ENCODE measurements around the gene PHYKPL.

PHYKPL gene

DNA sequence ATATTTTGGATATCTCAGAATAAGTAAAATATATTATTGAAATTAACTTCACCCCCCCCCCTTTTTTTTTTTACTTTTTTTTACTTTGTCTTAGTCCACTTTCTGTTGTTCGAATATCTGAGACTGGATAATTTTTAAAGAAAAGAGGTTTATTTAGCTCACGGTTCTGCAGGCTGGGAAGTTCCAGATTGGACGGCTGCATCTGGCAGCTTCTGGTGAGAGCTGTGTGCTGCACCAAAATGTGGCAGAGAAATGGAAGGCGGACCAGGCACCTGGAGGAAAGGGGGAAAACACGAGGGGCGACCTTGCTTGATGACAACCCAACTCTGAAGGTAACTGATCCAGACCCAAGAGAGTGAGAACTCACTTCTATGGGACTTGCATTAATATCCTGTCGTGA is 39.8 kb downstream of the PHYKPL start:
- peaks cover 21 to 23% of the 10 kb centered on the region in 2 experiments for H3K27me3 ChIP-seq (ENCODE audit: control insufficient read depth in 1 of 2, insufficient read depth in 1 of 2, low read length in 2 of 2)
- no peak overlapping the region for H2BK12ac ChIP-seq (ENCODE audit: low read length in 2 of 2)
- no peaks in the 10 kb centered on the region for H3K79me1 ChIP-seq (replicated peaks; ENCODE audit: low read length, poor library complexity, severe bottlenecking)
- H2BK15ac ChIP-seq (ENCODE audit: low read depth, poor library complexity, severe bottlenecking), result no peak overlapping the region
- H3K14ac ChIP-seq (ENCODE audit: low read length in 2 of 2), result no peak overlapping the region
- H3K23ac ChIP-seq (ENCODE audit: low read length in 2 of 2), result no peak overlapping the region
- no peaks in the 10 kb centered on the region for H3K9me3 ChIP-seq (ENCODE audit: control insufficient read depth, low read length)
- no peak for DNase-seq
- H3K18ac ChIP-seq (ENCODE audit: low read depth in 1 of 2, low read length in 2 of 2), result no peak overlapping the region
- H2BK120ac ChIP-seq (ENCODE audit: low read depth, low read length), result no peak overlapping the region
- H2AFZ ChIP-seq (ENCODE audit: low read depth, low read length), result no peak overlapping the region
- H3K9ac ChIP-seq (ENCODE audit: low read length), result no peak overlapping the region
- H2AK5ac ChIP-seq (ENCODE audit: low read length, severe bottlenecking), result no peak overlapping the region
- H3K4me1 ChIP-seq (ENCODE audit: control insufficient read depth, insufficient read depth, low read depth, low read length), result no peaks in the 10 kb centered on the region
- 93% methylated on average over 7 of the region's 7 CpGs for WGBS
- H3K4me2 ChIP-seq (ENCODE audit: low read length, poor library complexity, severe bottlenecking), result no peak overlapping the region
- H4K91ac ChIP-seq (ENCODE audit: low read length), result no peak overlapping the region
- no peak overlapping the region for H4K8ac ChIP-seq (ENCODE audit: low read length)
- H3K36me3 ChIP-seq (ENCODE audit: control insufficient read depth in 1 of 2, insufficient read depth in 2 of 2, low read depth in 1 of 2, low read length in 2 of 2), result no peaks in the 10 kb centered on the region
- H3K4me3 ChIP-seq (ENCODE audit: insufficient read depth in 1 of 2, low read depth in 1 of 2, low read length in 2 of 2), result no peak overlapping the region
- H2BK5ac ChIP-seq (ENCODE audit: low read depth, low read length, poor library complexity, severe bottlenecking), result no peak overlapping the region
- no peak overlapping the region for H3K4ac ChIP-seq (ENCODE audit: low read depth in 1 of 2, low read length in 2 of 2)
- no peak overlapping the region for H3K27ac ChIP-seq (ENCODE audit: low read length, poor library complexity, severe bottlenecking)

- Histone ChIP-seq H3K18ac (ENCODE audit: low read depth in 1 of 2, low read length in 2 of 2) (no peak overlapping the region), H3K27ac (ENCODE audit: low read length, poor library complexity, severe bottlenecking) (no peak overlapping the region), H3K79me1 (replicated peaks; ENCODE audit: low read length, poor library complexity, severe bottlenecking) (no peaks in the 10 kb centered on the region), H2BK5ac (ENCODE audit: low read depth, low read length, poor library complexity, severe bottlenecking) (no peak overlapping the region), H2BK120ac (ENCODE audit: low read depth, low read length) (no peak overlapping the region), H4K91ac (ENCODE audit: low read length) (no peak overlapping the region), H4K8ac (ENCODE audit: low read length) (no peak overlapping the region), H2BK15ac (ENCODE audit: low read depth, poor library complexity, severe bottlenecking) (no peak overlapping the region), H3K14ac (ENCODE audit: low read length in 2 of 2) (no peak overlapping the region), H2AK5ac (ENCODE audit: low read length, severe bottlenecking) (no peak overlapping the region), H3K9me3 (ENCODE audit: control insufficient read depth, low read length) (no peaks in the 10 kb centered on the region), H3K4me1 (ENCODE audit: control insufficient read depth, insufficient read depth, low read depth, low read length) (no peaks in the 10 kb centered on the region), H3K4me2 (ENCODE audit: low read length, poor library complexity, severe bottlenecking) (no peak overlapping the region), H3K36me3 (ENCODE audit: control insufficient read depth in 1 of 2, insufficient read depth in 2 of 2, low read depth in 1 of 2, low read length in 2 of 2) (no peaks in the 10 kb centered on the region), H2AFZ (ENCODE audit: low read depth, low read length) (no peak overlapping the region), H2BK12ac (ENCODE audit: low read length in 2 of 2) (no peak overlapping the region), H3K9ac (ENCODE audit: low read length) (no peak overlapping the region), H3K4me3 (ENCODE audit: insufficient read depth in 1 of 2, low read depth in 1 of 2, low read length in 2 of 2) (no peak overlapping the region), H3K4ac (ENCODE audit: low read depth in 1 of 2, low read length in 2 of 2) (no peak overlapping the region), H3K23ac (ENCODE audit: low read length in 2 of 2) (no peak overlapping the region), H3K27me3 (ENCODE audit: control insufficient read depth in 1 of 2, insufficient read depth in 1 of 2, low read length in 2 of 2) (peaks cover 21 to 23% of the 10 kb centered on the region in 2 experiments)
- DNase-seq, result no peak
- WGBS, result 94% methylated on average over 2 of the region's 2 CpGs
Observed at GRCh38 chr5:178192244-178192643, 40.4 kb downstream of the PHYKPL start.

GRCh38 chr5:178191661-178192060 is 40.9 kb downstream of the PHYKPL start:
- H2BK15ac ChIP-seq (ENCODE audit: low read depth, poor library complexity, severe bottlenecking), result no peak overlapping the region
- peaks cover 21 to 23% of the 10 kb centered on the region in 2 experiments for H3K27me3 ChIP-seq (ENCODE audit: control insufficient read depth in 1 of 2, insufficient read depth in 1 of 2, low read length in 2 of 2)
- no peaks in the 10 kb centered on the region for H3K36me3 ChIP-seq (ENCODE audit: control insufficient read depth in 1 of 2, insufficient read depth in 2 of 2, low read depth in 1 of 2, low read length in 2 of 2)
- no peaks in the 10 kb centered on the region for H3K79me1 ChIP-seq (replicated peaks; ENCODE audit: low read length, poor library complexity, severe bottlenecking)
- H2AFZ ChIP-seq (ENCODE audit: low read depth, low read length), result no peak overlapping the region
- no peaks in the 10 kb centered on the region for H3K9me3 ChIP-seq (ENCODE audit: control insufficient read depth, low read length)
- no peak overlapping the region for H2BK12ac ChIP-seq (ENCODE audit: low read length in 2 of 2)
- 83% methylated on average over 1 of the region's 4 CpGs for WGBS
- no peak overlapping the region for H3K4me3 ChIP-seq (ENCODE audit: insufficient read depth in 1 of 2, low read depth in 1 of 2, low read length in 2 of 2)
- H3K4me1 ChIP-seq (ENCODE audit: control insufficient read depth, insufficient read depth, low read depth, low read length), result no peaks in the 10 kb centered on the region
- H4K91ac ChIP-seq (ENCODE audit: low read length), result no peak overlapping the region
- no peak overlapping the region for H3K4me2 ChIP-seq (ENCODE audit: low read length, poor library complexity, severe bottlenecking)
- H4K8ac ChIP-seq (ENCODE audit: low read length), result no peak overlapping the region
- H3K27ac ChIP-seq (ENCODE audit: low read length, poor library complexity, severe bottlenecking), result no peak overlapping the region
- H2BK5ac ChIP-seq (ENCODE audit: low read depth, low read length, poor library complexity, severe bottlenecking), result no peak overlapping the region
- no peak overlapping the region for H3K9ac ChIP-seq (ENCODE audit: low read length)
- H2BK120ac ChIP-seq (ENCODE audit: low read depth, low read length), result no peak overlapping the region
- no peak for DNase-seq
- H2AK5ac ChIP-seq (ENCODE audit: low read length, severe bottlenecking), result no peak overlapping the region
- H3K14ac ChIP-seq (ENCODE audit: low read length in 2 of 2), result no peak overlapping the region
- no peak overlapping the region for H3K18ac ChIP-seq (ENCODE audit: low read depth in 1 of 2, low read length in 2 of 2)
- no peak overlapping the region for H3K23ac ChIP-seq (ENCODE audit: low read length in 2 of 2)
- H3K4ac ChIP-seq (ENCODE audit: low read depth in 1 of 2, low read length in 2 of 2), result no peak overlapping the region

DNA sequence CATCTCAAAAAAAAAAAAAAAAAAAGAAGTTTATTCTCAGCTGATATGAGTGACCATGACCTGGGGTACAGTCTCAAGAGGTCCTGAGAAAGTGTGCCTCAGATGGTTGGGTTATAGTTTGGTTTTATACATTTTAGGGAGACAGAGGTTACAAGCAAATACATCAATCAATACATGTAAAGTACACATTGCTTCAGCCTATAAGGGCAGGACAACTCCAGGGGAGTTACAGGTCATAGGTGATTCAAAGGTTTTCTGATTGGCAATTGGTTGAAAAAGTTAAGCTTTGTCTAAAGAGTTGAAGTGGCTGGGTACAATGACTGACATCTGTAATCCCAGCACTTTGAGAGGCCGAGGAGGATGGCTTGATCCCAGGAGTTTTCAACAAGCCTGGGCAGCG is 43.2 kb downstream of the PHYKPL start:
- peaks cover 7 to 17% of the 10 kb centered on the region in 2 experiments for H3K27me3 ChIP-seq (ENCODE audit: control insufficient read depth in 1 of 2, insufficient read depth in 1 of 2, low read length in 2 of 2)
- H2BK120ac ChIP-seq (ENCODE audit: low read depth, low read length), result no peak overlapping the region
- no peaks in the 10 kb centered on the region for H3K79me1 ChIP-seq (replicated peaks; ENCODE audit: low read length, poor library complexity, severe bottlenecking)
- WGBS, result 44% methylated on average over 2 of the region's 2 CpGs
- H3K36me3 ChIP-seq (ENCODE audit: control insufficient read depth in 1 of 2, insufficient read depth in 2 of 2, low read depth in 1 of 2, low read length in 2 of 2), result no peaks in the 10 kb centered on the region
- H3K4me1 ChIP-seq (ENCODE audit: control insufficient read depth, insufficient read depth, low read depth, low read length), result no peaks in the 10 kb centered on the region
- H3K18ac ChIP-seq (ENCODE audit: low read depth in 1 of 2, low read length in 2 of 2), result no peak overlapping the region
- H2BK5ac ChIP-seq (ENCODE audit: low read depth, low read length, poor library complexity, severe bottlenecking), result no peak overlapping the region
- no peak overlapping the region for H2AK5ac ChIP-seq (ENCODE audit: low read length, severe bottlenecking)
- no peak for DNase-seq
- no peak overlapping the region for H3K4me3 ChIP-seq (ENCODE audit: insufficient read depth in 1 of 2, low read depth in 1 of 2, low read length in 2 of 2)
- no peak overlapping the region for H2AFZ ChIP-seq (ENCODE audit: low read depth, low read length)
- no peak overlapping the region for H4K91ac ChIP-seq (ENCODE audit: low read length)
- no peak overlapping the region for H3K4ac ChIP-seq (ENCODE audit: low read depth in 1 of 2, low read length in 2 of 2)
- H3K14ac ChIP-seq (ENCODE audit: low read length in 2 of 2), result no peak overlapping the region
- no peak overlapping the region for H4K8ac ChIP-seq (ENCODE audit: low read length)
- H3K9ac ChIP-seq (ENCODE audit: low read length), result no peak overlapping the region
- H3K23ac ChIP-seq (ENCODE audit: low read length in 2 of 2), result no peak overlapping the region
- no peak overlapping the region for H3K27ac ChIP-seq (ENCODE audit: low read length, poor library complexity, severe bottlenecking)
- no peak overlapping the region for H2BK15ac ChIP-seq (ENCODE audit: low read depth, poor library complexity, severe bottlenecking)
- H2BK12ac ChIP-seq (ENCODE audit: low read length in 2 of 2), result no peak overlapping the region
- H3K9me3 ChIP-seq (ENCODE audit: control insufficient read depth, low read length), result no peaks in the 10 kb centered on the region
- H3K4me2 ChIP-seq (ENCODE audit: low read length, poor library complexity, severe bottlenecking), result no peak overlapping the region

Measured in mesenchymal stem cell (in vitro differentiated cells and primary cell).